HG03280 (cell line): ENCODE data around the gene LCORL.
A peak's percentile ranks its signal among the peaks of the same experiment; 100 is the strongest.

Experiments
- ATAC-seq: cut with Tn5 transposase; IDR thresholded peaks from one replicate; pipeline ENCODE4 v1.9.1; 2021; ENCODE audit warnings: mild to moderate bottlenecking, moderate library complexity; ENCODE audit not compliant: unreplicated experiment

Gene LCORL

GRCh38 chr4:17939054-17939453, 82.5 kb downstream of the LCORL start:
- no peak for ATAC-seq

GRCh38 chr4:17934286-17934685, 87.3 kb downstream of the LCORL start:
- no peak for ATAC-seq

GRCh38 chr4:17933126-17933525, 88.4 kb downstream of the LCORL start:
- ATAC-seq, result no peak

GRCh38 chr4:17932041-17932440, 89.5 kb downstream of the LCORL start:
- no peak for ATAC-seq

GRCh38 chr4:17930256-17930655, 91.3 kb downstream of the LCORL start:
- no peak for ATAC-seq

- ATAC-seq, result no peak
Measured at GRCh38 chr4:17924189-17924588, 97.4 kb downstream of the LCORL start.

- no peak for ATAC-seq
Measured at GRCh38 chr4:17921451-17921850, 100.1 kb downstream of the LCORL start.

GRCh38 chr4:17920681-17921080, 100.9 kb downstream of the LCORL start:
- no peak for ATAC-seq

- ATAC-seq, result no peak
Measured at GRCh38 chr4:17915439-17915838, 106.1 kb downstream of the LCORL start.

GRCh38 chr4:17912011-17912410, 109.5 kb downstream of the LCORL start:
- ATAC-seq, result no peak

- no peak for ATAC-seq
Measured at GRCh38 chr4:17911608-17912007, 109.9 kb downstream of the LCORL start.

- no peak for ATAC-seq
Measured at GRCh38 chr4:17898553-17899055, 123.0 kb downstream of the LCORL start.

- ATAC-seq, result no peak
Measured at GRCh38 chr4:17895481-17895880, 126.1 kb downstream of the LCORL start.

GRCh38 chr4:17894421-17894820, 127.1 kb downstream of the LCORL start:
- no peak for ATAC-seq

GRCh38 chr4:17889692-17890091, 131.9 kb downstream of the LCORL start:
- no peak for ATAC-seq

- no peak for ATAC-seq
Measured at GRCh38 chr4:17884511-17884910, 137.0 kb downstream of the LCORL start.

- ATAC-seq, result no peak
Measured at GRCh38 chr4:17884063-17884462, 137.5 kb downstream of the LCORL start.

GRCh38 chr4:17877661-17878060, 143.9 kb downstream of the LCORL start:
- ATAC-seq, result no peak

GRCh38 chr4:17876943-17877342, 144.6 kb downstream of the LCORL start:
- no peak for ATAC-seq

- ATAC-seq, result peak; percentile 89
Measured at GRCh38 chr4:17875402-17876070, 146.0 kb downstream of the LCORL start.

- ATAC-seq, result no peak
Measured at GRCh38 chr4:17869327-17869726, 152.2 kb downstream of the LCORL start.

GRCh38 chr4:17867276-17867675, 154.3 kb downstream of the LCORL start:
- no peak for ATAC-seq

- ATAC-seq, result no peak
Measured at GRCh38 chr4:17866810-17867209, 154.7 kb downstream of the LCORL start.
